Measurements from ENCODE around the gene SFRP2.

SFRP2 gene

GRCh38 chr4:153741541-153741940, 47.3 kb downstream of the SFRP2 start:
- Histone ChIP-seq H3K4me3 (ENCODE audit: low read depth in 1 of 5, low read length in 5 of 5) (no peak overlapping the region), H3K9ac (ENCODE audit: low read length in 5 of 5) (no peak overlapping the region), H3K4me1 (ENCODE audit: control insufficient read depth in 5 of 5, insufficient read depth in 5 of 5, low read length in 5 of 5) (no peaks in the 10 kb centered on the region), H3K27ac (ENCODE audit: low read depth, low read length) (no peak overlapping the region), H3K27me3 (ENCODE audit: control insufficient read depth in 5 of 5, insufficient read depth in 4 of 5, low read length in 5 of 5) (no peaks in the 10 kb centered on the region), H3K36me3 (ENCODE audit: control insufficient read depth in 5 of 5, insufficient read depth in 5 of 5, low read length in 5 of 5) (no peaks in the 10 kb centered on the region), H3K9me3 (ENCODE audit: control insufficient read depth in 5 of 5, low read length in 5 of 5) (peaks cover 0 to 7% (median 5%) of the 10 kb centered on the region in 5 donors)

DNA sequence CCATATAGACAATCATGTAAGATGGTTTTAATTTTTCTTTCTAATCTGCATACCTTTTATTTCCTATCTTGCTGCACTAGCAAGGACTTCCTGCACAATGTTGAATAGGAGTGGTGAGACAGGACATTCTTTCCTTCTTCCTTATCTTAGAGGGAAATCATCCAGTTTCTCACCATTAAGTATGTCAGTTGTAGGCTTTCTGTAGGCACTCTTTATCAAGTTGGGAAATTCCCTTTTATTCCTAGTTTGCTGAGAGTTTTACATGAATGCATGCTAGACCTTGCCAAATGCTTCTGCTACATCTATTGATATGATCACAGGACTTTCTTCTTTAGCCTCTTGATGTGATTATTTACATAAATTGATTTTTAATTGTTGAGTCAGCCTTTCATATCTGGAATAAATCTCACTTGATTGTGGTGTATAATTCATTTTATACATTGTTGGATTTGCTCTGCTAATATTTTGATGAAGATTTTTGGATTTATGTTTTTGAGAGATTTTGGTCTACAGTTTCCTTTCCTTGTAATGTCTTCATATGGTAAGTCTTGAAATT, 52.9 kb downstream of the SFRP2 start:
- Histone ChIP-seq H3K9me3 (ENCODE audit: control insufficient read depth in 5 of 5, low read length in 5 of 5) (peaks cover 0 to 6% (median 3%) of the 10 kb centered on the region in 5 donors), H3K36me3 (ENCODE audit: control insufficient read depth in 5 of 5, insufficient read depth in 5 of 5, low read length in 5 of 5) (no peaks in the 10 kb centered on the region), H3K4me3 (ENCODE audit: low read depth in 1 of 5, low read length in 5 of 5) (no peak overlapping the region), H3K9ac (ENCODE audit: low read length in 5 of 5) (no peak overlapping the region), H3K27ac (ENCODE audit: low read depth, low read length) (no peak overlapping the region), H3K27me3 (ENCODE audit: control insufficient read depth in 5 of 5, insufficient read depth in 4 of 5, low read length in 5 of 5) (no peaks in the 10 kb centered on the region), H3K4me1 (ENCODE audit: control insufficient read depth in 5 of 5, insufficient read depth in 5 of 5, low read length in 5 of 5) (peaks cover 0 to 2% (median 0%) of the 10 kb centered on the region in 5 donors)

- Histone ChIP-seq H3K9me3 (ENCODE audit: control insufficient read depth in 5 of 5, low read length in 5 of 5) (no peaks in the 10 kb centered on the region), H3K4me1 (ENCODE audit: control insufficient read depth in 5 of 5, insufficient read depth in 5 of 5, low read length in 5 of 5) (peaks cover 0 to 2% (median 0%) of the 10 kb centered on the region in 5 donors), H3K4me3 (ENCODE audit: low read depth in 1 of 5, low read length in 5 of 5) (no peak overlapping the region), H3K9ac (ENCODE audit: low read length in 5 of 5) (no peak overlapping the region), H3K27ac (ENCODE audit: low read depth, low read length) (no peak overlapping the region), H3K36me3 (ENCODE audit: control insufficient read depth in 5 of 5, insufficient read depth in 5 of 5, low read length in 5 of 5) (no peaks in the 10 kb centered on the region), H3K27me3 (ENCODE audit: control insufficient read depth in 5 of 5, insufficient read depth in 4 of 5, low read length in 5 of 5) (no peaks in the 10 kb centered on the region)
These were observed 55.0 kb downstream of the SFRP2 start for GRCh38 chr4:153733751-153734448.

GRCh38 chr4:153731239-153731638, 57.6 kb downstream of the SFRP2 start:
- peaks cover 0 to 8% (median 0%) of the 10 kb centered on the region in 5 donors for H3K4me1 ChIP-seq (ENCODE audit: control insufficient read depth in 5 of 5, insufficient read depth in 5 of 5, low read length in 5 of 5)
- H3K4me3 ChIP-seq (ENCODE audit: low read depth in 1 of 5, low read length in 5 of 5): no peak overlapping the region
- no peaks in the 10 kb centered on the region for H3K9me3 ChIP-seq (ENCODE audit: control insufficient read depth in 5 of 5, low read length in 5 of 5)
- H3K27ac ChIP-seq (ENCODE audit: low read depth, low read length): no peak overlapping the region
- H3K9ac ChIP-seq (ENCODE audit: low read length in 5 of 5): no peak overlapping the region
- no peaks in the 10 kb centered on the region for H3K27me3 ChIP-seq (ENCODE audit: control insufficient read depth in 5 of 5, insufficient read depth in 4 of 5, low read length in 5 of 5)
- H3K36me3 ChIP-seq (ENCODE audit: control insufficient read depth in 5 of 5, insufficient read depth in 5 of 5, low read length in 5 of 5): no peaks in the 10 kb centered on the region

All from subcutaneous abdominal adipose tissue (tissue), 5 donors.